AG10803 (cell line): ENCODE results near the gene NSG2.
"Not testable (repeated sequence)": the region's sequence is repeated elsewhere in the genome, so short reads cannot be mapped to it uniquely, and the experiment has no call there.

ENCODE experiments used
- DNase-seq: peaks from one replicate; pipeline ENCODE4 v3.0.0; 2010; ENCODE audit warnings: low read depth
- H3K4me3 ChIP-seq: 2 replicates; pipeline ENCODE4 v1.5.1; 2011; ENCODE audit warnings: mild to moderate bottlenecking, low read length, control low read depth
- TF ChIP-seq, protein P1 (sequence below): conservative IDR thresholded peaks from 2 replicates; pipeline ENCODE4 v1.5.1; 2011; ENCODE audit warnings: mild to moderate bottlenecking, low read length, control low read depth, inconsistent platforms

The NSG2 gene

DNA sequence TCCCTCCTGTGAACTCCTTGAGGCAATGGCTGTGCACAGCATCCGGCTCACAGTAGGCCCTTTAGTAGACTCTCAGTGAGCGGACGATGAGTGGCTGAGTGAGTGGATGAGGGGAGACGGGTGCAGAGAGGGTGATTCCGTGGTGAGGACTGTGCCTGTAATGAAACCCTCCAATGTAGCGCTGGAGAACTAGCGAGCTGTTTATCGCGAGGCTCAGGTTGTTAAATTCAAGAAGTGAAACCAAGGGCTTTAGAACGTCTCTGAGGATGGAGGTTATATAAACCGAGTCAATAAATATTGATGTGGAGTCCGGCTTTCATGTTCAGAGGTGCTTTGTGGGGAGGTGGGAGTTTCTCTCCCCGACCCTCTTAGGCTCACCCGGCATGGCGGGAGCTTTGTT lies 53.2 kb downstream of the NSG2 start:
- no peak overlapping the region for H3K4me3 ChIP-seq
- TF ChIP-seq, protein P1, sequence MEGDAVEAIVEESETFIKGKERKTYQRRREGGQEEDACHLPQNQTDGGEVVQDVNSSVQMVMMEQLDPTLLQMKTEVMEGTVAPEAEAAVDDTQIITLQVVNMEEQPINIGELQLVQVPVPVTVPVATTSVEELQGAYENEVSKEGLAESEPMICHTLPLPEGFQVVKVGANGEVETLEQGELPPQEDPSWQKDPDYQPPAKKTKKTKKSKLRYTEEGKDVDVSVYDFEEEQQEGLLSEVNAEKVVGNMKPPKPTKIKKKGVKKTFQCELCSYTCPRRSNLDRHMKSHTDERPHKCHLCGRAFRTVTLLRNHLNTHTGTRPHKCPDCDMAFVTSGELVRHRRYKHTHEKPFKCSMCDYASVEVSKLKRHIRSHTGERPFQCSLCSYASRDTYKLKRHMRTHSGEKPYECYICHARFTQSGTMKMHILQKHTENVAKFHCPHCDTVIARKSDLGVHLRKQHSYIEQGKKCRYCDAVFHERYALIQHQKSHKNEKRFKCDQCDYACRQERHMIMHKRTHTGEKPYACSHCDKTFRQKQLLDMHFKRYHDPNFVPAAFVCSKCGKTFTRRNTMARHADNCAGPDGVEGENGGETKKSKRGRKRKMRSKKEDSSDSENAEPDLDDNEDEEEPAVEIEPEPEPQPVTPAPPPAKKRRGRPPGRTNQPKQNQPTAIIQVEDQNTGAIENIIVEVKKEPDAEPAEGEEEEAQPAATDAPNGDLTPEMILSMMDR, result no peak
- DNase-seq, result no peak

- no peak for DNase-seq
- TF ChIP-seq, protein P1, result no peak
- H3K4me3 ChIP-seq, result no peak overlapping the region
Measured at GRCh38 chr5:174100490-174100889, 55.0 kb downstream of the NSG2 start.

- TF ChIP-seq, protein P1, result no peak
- H3K4me3 ChIP-seq, result no peak overlapping the region
- DNase-seq, result no peak
Measured at GRCh38 chr5:174101195-174101730, 55.8 kb downstream of the NSG2 start.

DNA sequence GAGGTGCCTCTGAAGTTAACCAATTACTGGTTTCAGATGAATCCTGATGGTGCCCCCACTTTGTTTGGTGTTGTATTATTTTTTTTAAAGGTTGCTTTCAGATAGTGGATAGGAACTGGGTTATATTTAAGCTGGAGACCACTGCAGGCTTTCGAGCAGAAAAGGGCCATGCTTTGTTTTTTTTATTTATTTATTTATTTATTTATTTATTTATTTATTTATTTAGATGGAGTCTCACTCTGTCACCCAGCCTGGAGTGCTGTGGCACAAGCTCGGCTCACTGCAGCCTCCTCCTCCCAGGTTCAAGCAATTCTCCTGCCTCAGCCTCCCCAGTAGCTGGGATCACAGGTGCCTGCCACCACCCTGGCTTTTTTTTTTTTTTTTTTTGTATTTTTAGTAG lies 57.1 kb downstream of the NSG2 start:
- DNase-seq, H3K4me3 ChIP-seq: not testable (repeated sequence)

- TF ChIP-seq, protein P1, result no peak
- H3K4me3 ChIP-seq, result no peak overlapping the region
- no peak for DNase-seq
Measured at GRCh38 chr5:174106997-174107655, 61.6 kb downstream of the NSG2 start.

DNA sequence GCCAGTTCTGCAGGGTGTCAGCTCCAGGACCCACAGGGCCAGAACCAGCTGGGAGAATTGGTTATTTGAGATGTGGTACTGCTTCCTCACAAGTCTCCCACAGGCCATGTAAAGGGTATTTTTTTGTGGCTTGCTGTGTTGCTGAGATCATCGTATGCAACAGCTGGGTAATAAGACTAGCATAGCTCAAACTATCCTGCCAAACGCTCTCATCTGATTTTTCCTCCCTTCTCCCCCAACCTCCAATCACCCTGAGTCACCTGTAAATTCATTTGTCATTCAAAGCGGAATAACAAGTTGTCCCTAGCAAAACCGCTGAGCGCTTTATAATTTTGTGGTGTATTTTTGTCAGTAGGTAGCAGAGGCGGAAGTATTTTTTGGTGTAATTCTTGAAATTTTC lies 63.2 kb downstream of the NSG2 start:
- TF ChIP-seq, protein P1, result no peak
- no peak overlapping the region for H3K4me3 ChIP-seq
- no peak for DNase-seq

DNA sequence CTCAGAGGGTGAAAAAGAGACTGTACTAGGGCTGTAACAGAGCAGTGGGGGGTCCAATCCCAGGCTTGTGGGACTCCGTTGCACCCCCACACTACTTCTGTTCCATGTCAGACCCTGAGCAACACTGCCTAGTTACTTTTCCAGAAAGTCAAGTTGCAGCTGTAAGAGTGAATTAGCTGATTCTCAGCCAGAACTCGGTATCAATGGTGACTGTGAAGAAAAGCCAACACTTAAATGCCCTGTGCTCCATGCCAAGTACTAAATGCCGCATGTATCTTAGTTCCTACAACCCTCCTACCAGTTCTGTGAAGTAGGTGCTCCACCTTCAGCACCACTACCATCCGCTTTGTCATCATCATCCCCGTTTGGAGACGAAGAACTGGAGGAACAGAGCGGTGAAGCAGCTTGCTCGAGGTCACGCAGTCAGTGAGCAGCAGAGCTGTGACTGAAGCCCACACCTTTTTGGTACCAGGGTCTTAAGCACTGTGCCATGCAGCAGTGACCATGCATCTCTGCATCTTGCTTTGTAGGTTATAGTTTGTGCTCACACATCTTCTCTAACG lies 64.3 kb downstream of the NSG2 start:
- no peak for DNase-seq
- TF ChIP-seq, protein P1, result no peak

More for the DNA sequence above, 64.3 kb downstream of the NSG2 start:
- no peak overlapping the region for H3K4me3 ChIP-seq
